Measurements from ENCODE around the gene OR2G6. TPM values are rescaled to one million over a fixed set of nuclear protein-coding genes. Genes with fewer than 3 reads are reported as not detected.

Gene OR2G6
- not detected in 5 replicates for total RNA-seq (2022; extraction: Qiagen RNA extraction; ENCODE audit: low read depth)

DNA sequence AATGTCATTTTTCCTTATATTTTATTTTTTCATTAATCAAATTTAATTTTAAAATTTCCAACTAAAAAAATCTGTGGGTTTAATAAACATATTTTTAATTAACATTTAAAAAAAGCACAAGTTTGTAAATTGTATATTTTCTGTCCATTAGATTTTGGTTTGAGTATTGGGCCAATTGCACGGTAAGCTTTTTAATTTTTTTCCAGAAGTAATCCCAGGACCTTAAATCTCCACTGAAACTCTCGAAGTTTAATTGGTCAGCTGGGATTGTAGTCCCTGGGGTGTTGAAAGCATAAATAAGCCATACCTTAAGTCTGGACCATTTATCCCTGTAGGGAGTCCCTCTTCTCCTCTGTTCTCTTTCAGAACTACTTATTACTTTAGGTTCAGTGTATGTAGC lies at the start of gene OR2G6:
Gene OR2G6 (plus strand): TSS at position 301 of the 400 bp plus-strand sequence. CDS start 13,574 bp downstream, outside the sequence.

DNA sequence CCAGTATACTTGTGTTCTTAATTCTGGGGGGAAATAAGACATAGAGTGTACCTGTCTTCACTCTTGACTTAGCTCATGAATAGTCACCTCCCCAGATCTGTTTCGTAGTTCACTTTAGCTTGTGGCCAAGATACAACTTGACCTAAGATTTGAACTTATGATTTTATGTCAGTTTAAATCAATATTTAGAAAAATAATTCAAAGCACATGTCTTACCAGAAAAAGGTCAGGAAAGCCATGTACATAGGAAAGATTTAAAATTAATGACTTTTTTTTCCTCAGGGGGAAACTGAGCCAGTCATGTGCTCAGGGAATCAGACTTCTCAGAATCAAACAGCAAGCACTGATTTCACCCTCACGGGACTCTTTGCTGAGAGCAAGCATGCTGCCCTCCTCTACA lies 34.8 kb upstream of the OR2G6 start, which contains the start of gene OR2T3:
Gene OR2T3 (plus strand): TSS at position 301 of the 400 bp plus-strand sequence. CDS start 0 bp downstream, at position 301.

DNA sequence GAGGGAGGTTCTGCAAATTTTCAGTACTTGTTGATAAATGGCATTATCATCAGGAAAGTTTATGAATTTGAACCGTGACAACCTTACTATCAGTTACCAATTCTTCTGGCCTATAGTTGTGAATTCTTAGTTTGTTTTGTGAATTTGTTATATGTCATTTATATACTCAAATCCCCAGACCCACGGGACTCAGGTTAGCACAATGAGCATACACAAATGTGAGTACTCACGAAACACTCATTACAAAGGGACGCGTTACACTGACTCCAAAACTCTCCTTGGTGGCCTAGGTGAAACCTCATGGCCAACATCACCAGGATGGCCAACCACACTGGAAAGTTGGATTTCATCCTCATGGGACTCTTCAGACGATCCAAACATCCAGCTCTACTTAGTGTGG lies 19.6 kb upstream of the OR2G6 start, which contains the start of gene OR2T5:
Gene OR2T5 (plus strand): TSS at position 301 of the 400 bp plus-strand sequence. CDS start 0 bp downstream, at position 301.

DNA sequence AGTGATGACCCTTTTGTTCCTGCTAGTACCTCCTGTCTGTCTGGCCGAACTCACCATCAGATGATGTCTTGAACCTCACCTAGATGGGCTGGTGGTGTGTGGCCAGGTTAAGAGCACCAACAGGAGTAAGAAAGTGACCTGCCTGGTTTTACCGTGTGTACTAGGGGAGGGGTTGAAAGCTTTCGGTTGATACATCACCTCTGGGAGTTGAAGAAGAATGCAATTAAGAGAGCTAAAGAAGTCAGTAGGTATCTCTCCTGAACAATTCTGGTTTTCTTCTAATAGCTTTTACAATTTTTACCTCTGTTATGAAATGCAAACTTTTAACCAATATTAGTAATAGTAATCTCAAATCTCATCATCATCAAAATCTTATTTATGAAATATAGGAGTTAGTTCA lies 54.8 kb downstream of the OR2G6 start, which contains the start of gene OR2T29:
Gene OR2T29 (minus strand): TSS at position 101 of the 400 bp plus-strand sequence. CDS start 3,281 bp downstream, outside the sequence.

DNA sequence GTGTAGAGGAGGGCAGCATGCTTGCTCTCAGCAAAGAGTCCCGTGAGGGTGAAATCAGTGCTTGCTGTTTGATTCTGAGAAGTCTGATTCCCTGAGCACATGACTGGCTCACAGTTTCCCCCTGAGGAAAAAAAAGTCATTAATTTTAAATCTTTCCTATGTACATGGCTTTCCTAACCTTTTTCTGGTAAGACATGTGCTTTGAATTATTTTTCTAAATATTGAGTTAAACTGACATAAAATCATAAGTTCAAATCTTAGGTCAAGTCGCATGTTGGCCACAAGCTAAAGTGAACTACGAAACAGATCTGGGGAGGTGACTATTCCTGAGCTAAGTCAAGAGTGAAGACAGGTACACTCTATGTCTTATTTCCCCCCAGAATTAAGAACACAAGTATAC lies 66.8 kb downstream of the OR2G6 start, which contains the start of gene OR2T34:
Gene OR2T34 (minus strand): TSS at position 101 of the 400 bp plus-strand sequence. CDS start 0 bp downstream, at position 101.

Other genes with a start within 250 kb of the OR2G6 start
- not detected in 5 replicates for gene OR2T33, start 230.1 kb upstream of the OR2G6 start, total RNA-seq (2022; extraction: Qiagen RNA extraction; ENCODE audit: low read depth)
- gene OR2T12, start 204.6 kb upstream of the OR2G6 start, total RNA-seq (2022; extraction: Qiagen RNA extraction; ENCODE audit: low read depth) = not detected in 5 replicates
- not detected in 5 replicates for gene OR2M7, start 183.5 kb upstream of the OR2G6 start, total RNA-seq (2022; extraction: Qiagen RNA extraction; ENCODE audit: low read depth)
- gene OR14C36, start 159.3 kb upstream of the OR2G6 start, total RNA-seq (2022; extraction: Qiagen RNA extraction; ENCODE audit: low read depth) = not detected in 5 replicates
- not detected in 5 replicates for gene OR2T4, start 146.4 kb upstream of the OR2G6 start, total RNA-seq (2022; extraction: Qiagen RNA extraction; ENCODE audit: low read depth)
- gene OR2T6, start 132.3 kb upstream of the OR2G6 start, total RNA-seq (2022; extraction: Qiagen RNA extraction; ENCODE audit: low read depth) = not detected in 5 replicates
- not detected in 5 replicates for gene OR2T1, start 105.0 kb upstream of the OR2G6 start, total RNA-seq (2022; extraction: Qiagen RNA extraction; ENCODE audit: low read depth)
- gene OR2T2, start 62.4 kb upstream of the OR2G6 start, total RNA-seq (2022; extraction: Qiagen RNA extraction; ENCODE audit: low read depth) = not detected in 5 replicates
- not detected in 5 replicates for gene OR2T3, start 34.7 kb upstream of the OR2G6 start, total RNA-seq (2022; extraction: Qiagen RNA extraction; ENCODE audit: low read depth)
- gene OR2T5, start 19.5 kb upstream of the OR2G6 start, total RNA-seq (2022; extraction: Qiagen RNA extraction; ENCODE audit: low read depth) = not detected in 5 replicates
- gene OR2T29, start 54.7 kb downstream of the OR2G6 start, total RNA-seq (2022; extraction: Qiagen RNA extraction; ENCODE audit: low read depth) = not detected in 5 replicates
- gene OR2T34, start 66.7 kb downstream of the OR2G6 start, total RNA-seq (2022; extraction: Qiagen RNA extraction; ENCODE audit: low read depth) = not detected in 5 replicates
- gene OR2T10, start 89.6 kb downstream of the OR2G6 start, total RNA-seq (2022; extraction: Qiagen RNA extraction; ENCODE audit: low read depth) = not detected in 5 replicates
- not detected in 5 replicates for gene OR2T11, start 127.0 kb downstream of the OR2G6 start, total RNA-seq (2022; extraction: Qiagen RNA extraction; ENCODE audit: low read depth)
- gene OR2T35, start 137.2 kb downstream of the OR2G6 start, total RNA-seq (2022; extraction: Qiagen RNA extraction; ENCODE audit: low read depth) = not detected in 5 replicates
- gene OR2T27, start 147.5 kb downstream of the OR2G6 start, total RNA-seq (2022; extraction: Qiagen RNA extraction; ENCODE audit: low read depth) = not detected in 5 replicates
- gene OR14I1, start 194.7 kb downstream of the OR2G6 start, total RNA-seq (2022; extraction: Qiagen RNA extraction; ENCODE audit: low read depth) = not detected in 5 replicates
- gene LYPD8, start 247.7 kb downstream of the OR2G6 start, total RNA-seq (2022; extraction: Qiagen RNA extraction; ENCODE audit: low read depth) = 0.10 to 0.12 TPM (median 0.12 TPM) in 4 of 5 replicates, not detected in the other

Data from A549 treated with GW870086 at 1 μM for 4 hours (cell line).